ENCODE data around the gene SMIM7.

DNA sequence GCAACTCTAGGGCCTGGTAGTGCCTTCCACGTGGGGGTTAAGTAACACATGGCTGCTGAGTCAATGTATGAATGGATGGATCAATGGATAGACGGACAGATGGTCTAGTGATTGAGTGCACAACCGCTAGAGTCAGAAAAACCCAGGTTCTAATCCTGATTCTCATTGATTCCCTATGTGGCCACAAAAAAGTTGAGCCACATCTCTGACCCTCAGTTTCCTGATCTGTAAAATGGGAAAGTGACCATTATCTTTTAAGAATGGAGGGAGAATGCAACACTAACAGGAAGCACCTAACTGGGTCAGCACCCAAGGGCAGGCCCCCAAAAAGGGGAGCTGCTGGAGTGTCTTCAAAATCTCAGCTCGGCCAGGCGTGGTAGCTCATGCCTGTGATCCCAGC, 2.6 kb downstream of the SMIM7 start:
- TF ChIP-seq PREB (CRISPR knock-in tag; IDR thresholded peaks at IDR 0.05; ENCODE audit: borderline replicate concordance): no peak
- no peak for TF ChIP-seq NR3C1 (CRISPR knock-in tag; conservative IDR thresholded peaks at IDR 0.05; ENCODE audit: low read depth)
- TF ChIP-seq, protein P1, sequence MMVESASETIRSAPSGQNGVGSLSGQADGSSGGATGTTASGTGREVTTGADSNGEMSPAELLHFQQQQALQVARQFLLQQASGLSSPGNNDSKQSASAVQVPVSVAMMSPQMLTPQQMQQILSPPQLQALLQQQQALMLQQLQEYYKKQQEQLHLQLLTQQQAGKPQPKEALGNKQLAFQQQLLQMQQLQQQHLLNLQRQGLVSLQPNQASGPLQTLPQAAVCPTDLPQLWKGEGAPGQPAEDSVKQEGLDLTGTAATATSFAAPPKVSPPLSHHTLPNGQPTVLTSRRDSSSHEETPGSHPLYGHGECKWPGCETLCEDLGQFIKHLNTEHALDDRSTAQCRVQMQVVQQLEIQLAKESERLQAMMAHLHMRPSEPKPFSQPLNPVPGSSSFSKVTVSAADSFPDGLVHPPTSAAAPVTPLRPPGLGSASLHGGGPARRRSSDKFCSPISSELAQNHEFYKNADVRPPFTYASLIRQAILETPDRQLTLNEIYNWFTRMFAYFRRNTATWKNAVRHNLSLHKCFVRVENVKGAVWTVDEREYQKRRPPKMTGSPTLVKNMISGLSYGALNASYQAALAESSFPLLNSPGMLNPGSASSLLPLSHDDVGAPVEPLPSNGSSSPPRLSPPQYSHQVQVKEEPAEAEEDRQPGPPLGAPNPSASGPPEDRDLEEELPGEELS (CRISPR knock-in tag; IDR thresholded peaks at IDR 0.05): no peak
- TF ChIP-seq CTCF (IDR thresholded peaks at IDR 0.05): no peak
- no peak for TF ChIP-seq ZNF232 (CRISPR knock-in tag; IDR thresholded peaks at IDR 0.05)
- no peak for TF ChIP-seq ZNF317 (CRISPR knock-in tag; IDR thresholded peaks at IDR 0.05; ENCODE audit: borderline replicate concordance, low read depth)

All from WTC11 (cell line).